CD14-positive monocyte (primary cell): ENCODE data around the gene MTA1. TPM values are rescaled to one million over a fixed set of nuclear protein-coding genes. Genes with fewer than 3 reads are reported as not detected.

Source experiments
- DNase-seq, 3 donors: peaks; one replicate each; pipeline ENCODE4 v3.0.0-alpha.2; 2011 to 2022
- H2AFZ ChIP-seq: 2 replicates; pipeline ENCODE4 v1.6.0; 2012; ENCODE audit warnings: mild to moderate bottlenecking, low read depth, low read length, inconsistent platforms; ENCODE audit not compliant: insufficient read depth, poor library complexity, severe bottlenecking
- H3K27ac ChIP-seq, 2 donors: 1 replicate in 1 of 2; 2 replicates in 1 of 2; pipeline ENCODE4 v1.5.1; 2012 to 2013; ENCODE audit warnings: low read length in 2 of 2, control low read depth in 1 of 2, inconsistent platforms in 1 of 2, low read depth in 1 of 2, mild to moderate bottlenecking in 1 of 2
- H3K27me3 ChIP-seq, 2 donors: one replicate each; pipeline versions ENCODE4 v1.6.0 to v1.6.1; 2011 to 2013; ENCODE audit warnings: low read length in 2 of 2; ENCODE audit not compliant: control insufficient read depth in 2 of 2, insufficient read depth in 2 of 2
- H3K36me3 ChIP-seq, 2 donors: replicated peaks in 1 of 2; 1 replicate in 1 of 2; 2 replicates in 1 of 2; pipeline versions ENCODE4 v1.5.1 to v1.6.1; 2012 to 2013; ENCODE audit warnings: low read length in 2 of 2, control low read depth in 1 of 2, inconsistent platforms in 1 of 2, mild to moderate bottlenecking in 1 of 2; ENCODE audit not compliant: insufficient read depth in 2 of 2, control insufficient read depth in 1 of 2
- H3K4me1 ChIP-seq, 2 donors: 1 replicate in 1 of 2; 2 replicates in 1 of 2; pipeline versions ENCODE4 v1.5.1 to v1.6.1; 2012 to 2013; ENCODE audit warnings: low read length in 2 of 2, control low read depth in 1 of 2, inconsistent platforms in 1 of 2, mild to moderate bottlenecking in 1 of 2, moderate library complexity in 1 of 2; ENCODE audit not compliant: insufficient read depth in 2 of 2, control insufficient read depth in 1 of 2
- H3K4me2 ChIP-seq: replicated peaks from 2 replicates; pipeline ENCODE3; 2012; ENCODE audit warnings: low read length, moderate library complexity, mild to moderate bottlenecking; ENCODE audit not compliant: poor library complexity, severe bottlenecking; ENCODE audit errors: extremely low read depth
- H3K4me3 ChIP-seq, 3 experiments: fragments of 200-600 bp in 1 of 3; sonication (generic) in 1 of 3; replicated peaks in 1 of 3; 1 replicate in 2 of 3; 2 replicates in 1 of 3; pipeline ENCODE4 v1.5.1; 2011 to 2013; ENCODE audit warnings: low read length in 3 of 3, mild to moderate bottlenecking in 3 of 3, control low read depth in 2 of 3, low read depth in 2 of 3, inconsistent platforms in 1 of 3, moderate library complexity in 1 of 3
- H3K79me2 ChIP-seq: 2 replicates; pipeline ENCODE4 v1.6.0; 2012; ENCODE audit warnings: mild to moderate bottlenecking, control low read depth, inconsistent platforms, low read length, moderate library complexity; ENCODE audit not compliant: insufficient read depth
- H3K9ac ChIP-seq: 2 replicates; pipeline ENCODE4 v1.6.0; 2017; ENCODE audit warnings: low read length, mild to moderate bottlenecking; ENCODE audit not compliant: insufficient read depth, poor library complexity, severe bottlenecking
- H3K9me3 ChIP-seq, 2 donors: replicated peaks in 1 of 2; 1 replicate in 1 of 2; 2 replicates in 1 of 2; pipeline versions ENCODE4 v1.5.1 to v1.6.1; 2012 to 2013; ENCODE audit warnings: low read length in 2 of 2, control low read depth in 1 of 2; ENCODE audit not compliant: control insufficient read depth in 1 of 2, insufficient read depth in 1 of 2
- H4K20me1 ChIP-seq: 2 replicates; pipeline ENCODE4 v1.6.0; 2012; ENCODE audit warnings: mild to moderate bottlenecking, low read length, control low read depth, moderate library complexity; ENCODE audit not compliant: insufficient read depth
- H3K27ac Mint-ChIP-seq, 7 donors: one replicate each; pipeline ENCODE4 v1.8.0; 2020; ENCODE audit warnings: mild to moderate bottlenecking in 7 of 7, mixed read lengths in 7 of 7, moderate library complexity in 6 of 7, inconsistent platforms in 2 of 7
- H3K27me3 Mint-ChIP-seq, 3 donors: one replicate each; pipeline ENCODE4 v1.8.0; 2021 to 2022; ENCODE audit warnings: low read depth in 3 of 3, mild to moderate bottlenecking in 3 of 3, mixed read lengths in 3 of 3, moderate library complexity in 3 of 3, inconsistent platforms in 1 of 3
- H3K36me3 Mint-ChIP-seq, 2 donors: one replicate each; pipeline ENCODE4 v1.8.0; 2020; ENCODE audit warnings: mixed read lengths in 2 of 2, inconsistent platforms in 1 of 2, mild to moderate bottlenecking in 1 of 2
- H3K4me1 Mint-ChIP-seq: one replicate; pipeline ENCODE4 v1.8.0; 2020; ENCODE audit warnings: mild to moderate bottlenecking, mixed read lengths
- H3K4me3 Mint-ChIP-seq, 2 donors: one replicate each; pipeline ENCODE4 v1.8.0; 2020; ENCODE audit warnings: mild to moderate bottlenecking in 2 of 2, mixed read lengths in 2 of 2, moderate library complexity in 1 of 2
- H3K9me3 Mint-ChIP-seq, 7 donors: one replicate each; pipeline ENCODE4 v1.8.0; 2020 to 2022; ENCODE audit warnings: mixed read lengths in 7 of 7, mild to moderate bottlenecking in 6 of 7, moderate library complexity in 6 of 7, inconsistent platforms in 2 of 7
- WGBS: methylation state at CpG from one replicate; pipeline ENCODE4 v1.1.5; 2013; ENCODE audit warnings: missing lambda C conversion rate; ENCODE audit not compliant: insufficient coverage; 5-methylcytosine and 5-hydroxymethylcytosine counted together
- intact Hi-C, 2 donors: fragments of 100-400 bp; cut with micrococcal nuclease; formaldehyde crosslinking; loops; one replicate each; pipeline versions ENCODE4 v1.15.0 to v1.15.1; 2023
- polyA plus RNA-seq, 3 donors: library from polyadenylated mRNA; depleted of rRNA in 1 of 3; unstranded in 2 of 3; stranded (reverse) in 1 of 3; fragments of 300-500 nt in 2 of 3; fragments of >200 nt in 1 of 3; fragmentation: Illumina TruSeq in 2 of 3; gene quantifications; 1 replicate in 2 of 3; 2 replicates in 1 of 3; pipeline ENCODE4 v1.2.3, GENCODE V29; 2012 to 2021
- TF ChIP-seq, protein P1 (sequence below): fragments of 200-600 bp; IDR thresholded peaks from one replicate; pipeline ENCODE4 v1.8.0; 2022; ENCODE audit warnings: antibody characterized with exemption, mild to moderate bottlenecking

MTA1 gene
- polyA plus RNA-seq, 3 donors, result 0.91 to 102 (median 2.0) TPM

DNA sequence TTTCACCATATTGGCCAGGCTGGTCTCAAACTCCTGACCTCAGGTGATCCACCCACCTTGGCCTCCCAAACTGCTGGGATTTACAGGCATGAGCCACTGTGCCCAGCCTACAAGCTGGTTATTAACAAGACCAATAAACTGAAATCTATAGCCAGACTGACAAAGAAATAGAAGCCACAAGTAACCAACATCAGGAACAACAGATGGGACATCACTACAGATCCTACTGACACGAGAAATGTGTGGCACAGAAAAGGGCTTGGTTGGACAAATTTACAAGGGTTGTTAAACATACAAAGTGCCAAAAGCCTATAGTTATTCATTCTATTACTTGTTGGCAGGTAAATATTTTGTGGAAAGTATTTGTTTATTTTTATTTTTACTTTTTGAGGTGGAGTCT is 11.6 kb downstream of the MTA1 start:
- Histone ChIP-seq H3K27ac (no peak overlapping the region), H3K4me2 (no peak overlapping the region), H3K4me3 (no peak overlapping the region), H3K9me3 (peaks cover 0 to 5% of the 10 kb centered on the region in 2 donors), H3K79me2 (peaks cover 56% of the 10 kb centered on the region), H3K36me3 (peaks cover 0 to 19% of the 10 kb centered on the region in 2 donors), H3K27me3 (no peaks in the 10 kb centered on the region), H3K4me1 (no peaks in the 10 kb centered on the region), H2AFZ (no peak overlapping the region), H3K9ac (no peak overlapping the region), H4K20me1 (peaks cover 67% of the 10 kb centered on the region)
- Mint-ChIP-seq H3K9me3 (peaks cover 0 to 4% (median 0%) of the 10 kb centered on the region in 7 donors), H3K36me3 (peaks cover 17 to 39% of the 10 kb centered on the region in 2 donors), H3K27me3 (peaks cover 0 to 2% (median 0%) of the 10 kb centered on the region in 3 donors), H3K4me1 (peaks cover 10% of the 10 kb centered on the region), H3K27ac (no peak overlapping the region), H3K4me3 (no peak overlapping the region)
- TF ChIP-seq, protein P1, sequence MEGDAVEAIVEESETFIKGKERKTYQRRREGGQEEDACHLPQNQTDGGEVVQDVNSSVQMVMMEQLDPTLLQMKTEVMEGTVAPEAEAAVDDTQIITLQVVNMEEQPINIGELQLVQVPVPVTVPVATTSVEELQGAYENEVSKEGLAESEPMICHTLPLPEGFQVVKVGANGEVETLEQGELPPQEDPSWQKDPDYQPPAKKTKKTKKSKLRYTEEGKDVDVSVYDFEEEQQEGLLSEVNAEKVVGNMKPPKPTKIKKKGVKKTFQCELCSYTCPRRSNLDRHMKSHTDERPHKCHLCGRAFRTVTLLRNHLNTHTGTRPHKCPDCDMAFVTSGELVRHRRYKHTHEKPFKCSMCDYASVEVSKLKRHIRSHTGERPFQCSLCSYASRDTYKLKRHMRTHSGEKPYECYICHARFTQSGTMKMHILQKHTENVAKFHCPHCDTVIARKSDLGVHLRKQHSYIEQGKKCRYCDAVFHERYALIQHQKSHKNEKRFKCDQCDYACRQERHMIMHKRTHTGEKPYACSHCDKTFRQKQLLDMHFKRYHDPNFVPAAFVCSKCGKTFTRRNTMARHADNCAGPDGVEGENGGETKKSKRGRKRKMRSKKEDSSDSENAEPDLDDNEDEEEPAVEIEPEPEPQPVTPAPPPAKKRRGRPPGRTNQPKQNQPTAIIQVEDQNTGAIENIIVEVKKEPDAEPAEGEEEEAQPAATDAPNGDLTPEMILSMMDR, result no peak
- intact Hi-C loops, result no loop called here
- DNase-seq, result no peak
- WGBS, result no CpG with 5 or more reads among the region's 1 CpG

GRCh38 chr14:105432657-105433056 is 13.0 kb downstream of the MTA1 start:
- peaks cover 10% of the 10 kb centered on the region for H3K4me1 Mint-ChIP-seq
- TF ChIP-seq, protein P1, result no peak
- H3K4me3 Mint-ChIP-seq, result no peak overlapping the region
- no peak for DNase-seq
- Histone ChIP-seq H2AFZ (no peak overlapping the region), H3K4me3 (no peak overlapping the region), H3K4me2 (no peak overlapping the region), H3K9ac (no peak overlapping the region), H3K36me3 (peaks cover 2 to 11% of the 10 kb centered on the region in 2 donors), H3K9me3 (no peaks in the 10 kb centered on the region), H3K27me3 (no peaks in the 10 kb centered on the region), H4K20me1 (peaks cover 67% of the 10 kb centered on the region), H3K79me2 (peaks cover 56% of the 10 kb centered on the region), H3K27ac (no peak overlapping the region), H3K4me1 (no peaks in the 10 kb centered on the region)
- intact Hi-C loops, result no loop called here
- H3K27ac Mint-ChIP-seq, result no peak overlapping the region
- peaks cover 0 to 2% (median 0%) of the 10 kb centered on the region in 3 donors for H3K27me3 Mint-ChIP-seq
- 85% methylated on average over 10 of the region's 12 CpGs for WGBS
- no peaks in the 10 kb centered on the region for H3K9me3 Mint-ChIP-seq
- H3K36me3 Mint-ChIP-seq, result peaks cover 4 to 35% of the 10 kb centered on the region in 2 donors
